IMR-90 (cell line): ENCODE measurements around the gene ELSPBP1.
"Not testable (repeated sequence)": the region's sequence is repeated elsewhere in the genome, so short reads cannot be mapped to it uniquely, and the experiment has no call there.

Experiments used
- CEBPB ChIP-seq: IDR thresholded peaks from 2 replicates; pipeline ENCODE4 v1.6.1; 2012; ENCODE audit warnings: low read depth, low read length, improper control_type of control experiment
- CHD1 ChIP-seq: IDR thresholded peaks from 2 replicates; pipeline ENCODE4 v1.6.1; 2012; ENCODE audit warnings: low read depth, low read length, improper control_type of control experiment
- CTCF ChIP-seq: conservative IDR thresholded peaks from 2 replicates; pipeline ENCODE4 v1.5.1; 2012; ENCODE audit warnings: mild to moderate bottlenecking, low read depth, low read length, improper control_type of control experiment
- ELK1 ChIP-seq: fragments of 150-350 bp; IDR thresholded peaks from 2 replicates; pipeline ENCODE4 v1.6.1; 2016; ENCODE audit warnings: low read depth, mild to moderate bottlenecking, low read length, moderate library complexity, borderline replicate concordance
- MAZ ChIP-seq: IDR thresholded peaks from 2 replicates; pipeline ENCODE4 v1.6.1; 2012; ENCODE audit warnings: low read depth, mild to moderate bottlenecking, low read length, improper control_type of control experiment, moderate library complexity, borderline replicate concordance
- POLR2A ChIP-seq: IDR thresholded peaks from 2 replicates; pipeline ENCODE4 v1.6.1; 2012; ENCODE audit warnings: mild to moderate bottlenecking, low read depth, low read length
- RAD21 ChIP-seq: IDR thresholded peaks from 2 replicates; pipeline ENCODE4 v1.6.1; 2012; ENCODE audit warnings: low read length, improper control_type of control experiment
- SMC3 ChIP-seq: fragments of 150-350 bp; IDR thresholded peaks from 2 replicates; pipeline ENCODE4 v1.6.1; 2016; ENCODE audit warnings: low read depth, mild to moderate bottlenecking, antibody characterized with exemption, low read length, moderate library complexity
- USF2 ChIP-seq: fragments of 150-350 bp; IDR thresholded peaks from 2 replicates; pipeline ENCODE4 v1.6.1; 2017; ENCODE audit warnings: mild to moderate bottlenecking, antibody characterized with exemption, low read length, low read depth

GRCh38 chr19:47949852-47950521 lies 44.4 kb upstream of the ELSPBP1 start:
- not testable (repeated sequence) for TF ChIP-seq CTCF, POLR2A, USF2, RAD21, ELK1, CHD1, SMC3, CEBPB, MAZ
